B cell (primary cell): ENCODE data around the gene SLC1A5. TPM values are rescaled to one million over a fixed set of nuclear protein-coding genes. Genes with fewer than 3 reads are reported as not detected.

ENCODE experiments used
- ATAC-seq: fragments of 200-7000 bp; cut with Tn5 transposase; one replicate; pipeline ENCODE4 v1.10.0; 2021; ENCODE audit warnings: low read depth, mild to moderate bottlenecking, moderate number of reproducible peaks, moderate library complexity
- CTCF ChIA-PET: fragments of 350-600 bp; sonication (Branson Sonifier 250); formaldehyde crosslinking; loops from one replicate; lab custom pipeline; 2021; ENCODE audit warnings: antibody characterized with exemption, inconsistent platforms; lab: Charles Lee
- POLR2A ChIA-PET: fragments of 350-600 bp; sonication (Branson Sonifier 250); formaldehyde crosslinking; loops from one replicate; lab custom pipeline; 2021; ENCODE audit warnings: antibody characterized with exemption; lab: Charles Lee
- DNase-seq: peaks from one replicate; pipeline ENCODE4 v3.0.0; 2013
- H2AFZ ChIP-seq: 2 replicates; pipeline ENCODE4 v1.6.1; 2012; ENCODE audit warnings: mild to moderate bottlenecking, low read depth, low read length; ENCODE audit not compliant: insufficient read depth, poor library complexity, severe bottlenecking
- H3K27ac ChIP-seq, 2 donors: 1 replicate in 1 of 2; 2 replicates in 1 of 2; pipeline ENCODE4 v1.5.1; 2012 to 2013; ENCODE audit warnings: low read length in 2 of 2, mild to moderate bottlenecking in 2 of 2, moderate library complexity in 1 of 2
- H3K27me3 ChIP-seq, 4 experiments: fragments of 200-600 bp in 1 of 4; sonication (generic) in 1 of 4; replicated peaks in 1 of 4; 1 replicate in 2 of 4; 2 replicates in 2 of 4; pipeline versions ENCODE4 v1.6.1 to v1.7.0; 2013 to 2016; ENCODE audit warnings: low read length in 3 of 4, mild to moderate bottlenecking in 2 of 4, mixed read lengths in 1 of 4, moderate library complexity in 1 of 4; ENCODE audit not compliant: insufficient read depth in 4 of 4, control insufficient read depth in 3 of 4; ENCODE audit errors: control extremely low read depth in 1 of 4
- H3K36me3 ChIP-seq, 2 experiments: replicated peaks in 1 of 2; 1 replicate in 1 of 2; 2 replicates in 1 of 2; pipeline versions ENCODE4 v1.6.1 to v1.7.1; 2013; ENCODE audit warnings: low read length in 1 of 2; ENCODE audit not compliant: insufficient read depth in 2 of 2, control insufficient read depth in 1 of 2; ENCODE audit errors: control extremely low read depth in 1 of 2, extremely low read depth in 1 of 2
- H3K4me1 ChIP-seq, 2 donors: fragments of 200-600 bp in 1 of 2; sonication (generic) in 1 of 2; 1 replicate in 1 of 2; 2 replicates in 1 of 2; pipeline versions ENCODE4 v1.5.1 to v1.6.1; 2013 to 2017; ENCODE audit warnings: low read length in 2 of 2; ENCODE audit not compliant: control insufficient read depth in 2 of 2, insufficient read depth in 2 of 2
- H3K4me2 ChIP-seq: replicated peaks from 2 replicates; pipeline ENCODE3; 2012; ENCODE audit warnings: mild to moderate bottlenecking, low read depth, low read length; ENCODE audit not compliant: poor library complexity, severe bottlenecking
- H3K4me3 ChIP-seq, 5 experiments: fragments of 200-600 bp in 1 of 5; sonication (generic) in 1 of 5; 1 replicate in 3 of 5; 2 replicates in 2 of 5; pipeline versions ENCODE4 v1.5.1 to v1.7.0; 2011 to 2016; ENCODE audit warnings: low read length in 4 of 5, mild to moderate bottlenecking in 4 of 5, low read depth in 2 of 5, control low read depth in 1 of 5, moderate library complexity in 1 of 5; ENCODE audit not compliant: insufficient read depth in 1 of 5; ENCODE audit errors: control extremely low read depth in 1 of 5, extremely low read depth in 1 of 5
- H3K79me2 ChIP-seq: fragments of 200-600 bp; sonication (generic); one replicate; pipeline ENCODE4 v1.6.0; 2016; ENCODE audit warnings: low read length; ENCODE audit not compliant: control insufficient read depth, insufficient read depth
- H3K9ac ChIP-seq: fragments of 200-600 bp; sonication (generic); 2 replicates; pipeline ENCODE4 v1.6.1; 2017; ENCODE audit warnings: mild to moderate bottlenecking, low read length, moderate library complexity
- H3K9me3 ChIP-seq, 3 donors: one replicate each; pipeline versions ENCODE4 v1.6.1 to v1.7.1; 2013; ENCODE audit warnings: low read length in 2 of 3; ENCODE audit not compliant: control insufficient read depth in 2 of 3, insufficient read depth in 1 of 3; ENCODE audit errors: control extremely low read depth in 1 of 3
- H4K20me1 ChIP-seq: 2 replicates; pipeline ENCODE4 v1.6.0; 2012; ENCODE audit warnings: mild to moderate bottlenecking, low read length; ENCODE audit not compliant: insufficient read depth, control insufficient read depth, poor library complexity, severe bottlenecking
- H3K27ac Mint-ChIP-seq: one replicate; pipeline ENCODE4 v1.8.0; 2021; ENCODE audit warnings: mixed read lengths
- H3K27me3 Mint-ChIP-seq: one replicate; pipeline ENCODE4 v1.8.0; 2021; ENCODE audit warnings: mixed read lengths
- H3K4me1 Mint-ChIP-seq: one replicate; pipeline ENCODE4 v1.8.0; 2021; ENCODE audit warnings: mixed read lengths
- H3K4me3 Mint-ChIP-seq: one replicate; pipeline ENCODE4 v1.8.0; 2021; ENCODE audit warnings: mixed read lengths
- H3K9me3 Mint-ChIP-seq: one replicate; pipeline ENCODE4 v1.8.0; 2022; ENCODE audit warnings: mixed read lengths; ENCODE audit not compliant: insufficient read depth
- EZH2 ChIP-seq: IDR thresholded peaks from 2 replicates; pipeline ENCODE4 v1.6.1; 2012; ENCODE audit warnings: borderline replicate concordance, low read depth, mild to moderate bottlenecking, moderate library complexity, low read length; ENCODE audit not compliant: insufficient read depth, poor library complexity, severe bottlenecking
- WGBS: methylation state at CpG from one replicate; pipeline ENCODE4 v1.1.5; 2013; ENCODE audit warnings: missing lambda C conversion rate; ENCODE audit not compliant: insufficient coverage; 5-methylcytosine and 5-hydroxymethylcytosine counted together
- intact Hi-C: fragments of 100-400 bp; cut with micrococcal nuclease; formaldehyde crosslinking; loops from one replicate; pipeline ENCODE4 v1.10.0; 2022
- polyA plus RNA-seq: library from polyadenylated mRNA; depleted of rRNA; stranded (reverse); fragments of >200 nt; gene quantifications from 2 replicates; pipeline ENCODE4 v1.2.3, GENCODE V29; 2012
- total RNA-seq, 2 donors: library from RNA; stranded (reverse); fragments of 120-200 nt in 1 of 2; gene quantifications; 1 replicate in 1 of 2; 2 replicates in 1 of 2; pipeline versions ENCODE4 v1.2.3 to v1.2.4, GENCODE V29; 2013 to 2022
- TF ChIP-seq, protein P1 (sequence below): fragments of 200-600 bp; IDR thresholded peaks from one replicate; pipeline ENCODE4 v1.8.0; 2022; ENCODE audit warnings: antibody characterized with exemption, mild to moderate bottlenecking

Gene SLC1A5
- total and polyA plus RNA-seq, 2 donors (not counting 1 experiment from before 2014, with no cell fraction given) = 19.0 to 37.3 TPM

DNA sequence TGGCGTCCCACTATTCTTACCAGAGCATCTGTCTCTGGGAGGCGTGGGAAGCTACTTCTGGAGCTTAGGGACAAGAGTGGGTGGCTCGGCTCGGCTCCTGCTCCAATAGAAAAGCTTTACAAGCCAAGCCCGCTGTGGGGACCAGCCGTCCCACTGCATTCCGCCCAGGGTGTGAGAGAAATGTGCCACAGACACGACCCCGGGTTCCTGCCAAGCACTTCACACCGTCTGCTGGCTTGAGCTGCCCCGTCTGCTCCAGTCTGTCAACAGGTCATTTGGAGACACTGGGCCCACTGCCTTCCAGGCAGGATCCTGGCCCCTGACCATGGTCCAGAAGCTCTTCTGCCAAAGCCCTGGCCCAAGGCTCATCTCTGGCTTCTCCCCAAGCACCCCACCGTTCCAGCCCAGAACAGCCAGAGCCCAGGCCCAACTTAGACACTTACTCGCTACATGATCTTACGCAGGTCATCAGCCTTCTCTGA is 49.1 kb downstream of the SLC1A5 start:
- Histone ChIP-seq H3K4me1 (peaks cover 0 to 18% of the 10 kb centered on the region in 2 donors), H3K27me3 (no peaks in the 10 kb centered on the region), H3K79me2 (peaks cover 77% of the 10 kb centered on the region), H3K36me3 (peaks cover 3 to 47% of the 10 kb centered on the region in 2 experiments), H3K4me3 (no peak overlapping the region), H2AFZ (no peak overlapping the region), H3K9me3 (no peaks in the 10 kb centered on the region), H3K9ac (no peak overlapping the region), H3K27ac (no peak overlapping the region), H4K20me1 (peaks cover 72% of the 10 kb centered on the region), H3K4me2 (no peak overlapping the region)
- ChIA-PET CTCF (interaction anchor here (0.5 to 1.4 kb wide), 5 partner anchors 9 to 101 kb away, joined by 3 to 8 read pairs (median 4); no protein-coding TSS in a partner anchor), POLR2A (interaction anchor here (0.7 kb wide), 1 partner anchor 123 kb away, joined by 3 read pairs; no protein-coding TSS in a partner anchor)
- ATAC-seq (no peak), DNase-seq (no peak)
- H3K27ac Mint-ChIP-seq = peak overlapping the region; percentile 37
- no peak for TF ChIP-seq EZH2
- TF ChIP-seq, protein P1, sequence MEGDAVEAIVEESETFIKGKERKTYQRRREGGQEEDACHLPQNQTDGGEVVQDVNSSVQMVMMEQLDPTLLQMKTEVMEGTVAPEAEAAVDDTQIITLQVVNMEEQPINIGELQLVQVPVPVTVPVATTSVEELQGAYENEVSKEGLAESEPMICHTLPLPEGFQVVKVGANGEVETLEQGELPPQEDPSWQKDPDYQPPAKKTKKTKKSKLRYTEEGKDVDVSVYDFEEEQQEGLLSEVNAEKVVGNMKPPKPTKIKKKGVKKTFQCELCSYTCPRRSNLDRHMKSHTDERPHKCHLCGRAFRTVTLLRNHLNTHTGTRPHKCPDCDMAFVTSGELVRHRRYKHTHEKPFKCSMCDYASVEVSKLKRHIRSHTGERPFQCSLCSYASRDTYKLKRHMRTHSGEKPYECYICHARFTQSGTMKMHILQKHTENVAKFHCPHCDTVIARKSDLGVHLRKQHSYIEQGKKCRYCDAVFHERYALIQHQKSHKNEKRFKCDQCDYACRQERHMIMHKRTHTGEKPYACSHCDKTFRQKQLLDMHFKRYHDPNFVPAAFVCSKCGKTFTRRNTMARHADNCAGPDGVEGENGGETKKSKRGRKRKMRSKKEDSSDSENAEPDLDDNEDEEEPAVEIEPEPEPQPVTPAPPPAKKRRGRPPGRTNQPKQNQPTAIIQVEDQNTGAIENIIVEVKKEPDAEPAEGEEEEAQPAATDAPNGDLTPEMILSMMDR = no peak
- H3K4me1 Mint-ChIP-seq = peaks cover 30% of the 10 kb centered on the region
- whole genome bisulfite sequencing = 99% methylated on average over 14 of the region's 14 CpGs
- no peaks in the 10 kb centered on the region for H3K9me3 Mint-ChIP-seq
- no peak overlapping the region for H3K4me3 Mint-ChIP-seq
- H3K27me3 Mint-ChIP-seq = no peaks in the 10 kb centered on the region
- intact Hi-C loops = no loop called here

DNA sequence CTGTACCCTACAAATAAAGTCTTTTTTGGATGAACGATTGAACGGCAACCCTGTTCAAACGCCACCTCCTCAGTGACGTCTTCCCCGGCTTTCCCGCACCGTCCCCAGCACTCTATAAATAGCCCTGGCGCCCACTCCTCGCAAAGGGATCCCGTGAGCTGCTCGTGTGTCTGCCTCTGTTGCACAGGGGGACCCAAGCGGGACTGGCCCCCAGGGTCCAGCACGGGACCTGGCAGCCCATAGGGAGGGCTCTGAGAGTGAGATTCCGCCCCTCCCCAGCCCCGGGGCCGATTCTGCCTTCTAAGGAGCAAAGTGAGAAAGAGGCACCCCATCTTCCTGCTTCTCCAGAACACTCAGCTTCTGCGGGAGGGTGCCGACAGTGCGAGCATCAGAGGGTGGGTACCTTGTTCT is 50.6 kb downstream of the SLC1A5 start:
- Mint-ChIP-seq H3K4me1 (peaks cover 19% of the 10 kb centered on the region), H3K4me3 (no peak overlapping the region), H3K9me3 (no peaks in the 10 kb centered on the region), H3K27ac (no peak overlapping the region), H3K27me3 (no peaks in the 10 kb centered on the region)
- no peak overlapping the region for H3K4me3 ChIP-seq
- no peak overlapping the region for H3K27ac ChIP-seq
- no peak overlapping the region for H2AFZ ChIP-seq
- H4K20me1 ChIP-seq = peaks cover 69% of the 10 kb centered on the region
- 91% methylated on average over 16 of the region's 19 CpGs for whole genome bisulfite sequencing
- DNase-seq = no peak
- H3K4me2 ChIP-seq = no peak overlapping the region
- ATAC-seq = no peak
- peaks cover 75% of the 10 kb centered on the region for H3K79me2 ChIP-seq
- TF ChIP-seq EZH2 = no peak
- TF ChIP-seq, protein P1 = no peak
- H3K27me3 ChIP-seq = no peaks in the 10 kb centered on the region
- H3K9me3 ChIP-seq = no peaks in the 10 kb centered on the region
- no peak overlapping the region for H3K9ac ChIP-seq
- POLR2A ChIA-PET = interaction anchor here (0.5 kb wide), 1 partner anchor 10 kb away, joined by 9 read pairs; no protein-coding TSS in a partner anchor
- peaks cover 0 to 6% of the 10 kb centered on the region in 2 donors for H3K4me1 ChIP-seq
- CTCF ChIA-PET = interaction anchor here (1.2 to 1.4 kb wide), 5 partner anchors 9 to 123 kb away, joined by 4 to 7 read pairs (median 4); no protein-coding TSS in a partner anchor
- H3K36me3 ChIP-seq = peaks cover 4 to 61% of the 10 kb centered on the region in 2 experiments
- intact Hi-C loops = no loop called here
